Esophagus squamous epithelium (tissue), 4 donors: ENCODE results near the gene MORN3. TPM values are rescaled to one million over a fixed set of nuclear protein-coding genes. Genes with fewer than 3 reads are reported as not detected.

Experiments used
- small RNA-seq, 4 donors: library from RNA; depleted of rRNA; stranded (forward); fragments of <200 nt; gene quantifications; one replicate each; pipeline ENCODE3, GENCODE V24; 2016
- total RNA-seq, 4 donors: library from RNA; depleted of rRNA; stranded (reverse); fragments of >200 nt; gene quantifications; one replicate each; pipeline ENCODE4 v1.1.0, GENCODE V29; 2016

The MORN3 gene
- total RNA-seq, 4 donors from 2014 or later, result 0.09 to 0.13 TPM; not detected in 2

Small RNAs within 50 kb of the gene (small RNA-seq; reads per million reads assigned to genes)
- gene RNU6-1004P, result 0 reads per million in 4 donors

Other genes starting within 250 kb of the MORN3 start
- gene KDM2B, start 88.6 kb downstream of the MORN3 start, total RNA-seq, result 10 to 100 TPM; 20.7 to 26.3 (median 23.9) TPM
- gene ORAI1, start 43.1 kb downstream of the MORN3 start, total RNA-seq, result 1 to 10 TPM; 4.4 to 7.9 (median 7.0) TPM
- 1 to 10 TPM; 2.7 to 5.2 (median 4.5) TPM for gene TMEM120B, start 43.1 kb upstream of the MORN3 start, total RNA-seq
- 10 to 100 TPM in 1 of 4 donors, 1 to 10 TPM in 3; 3.2 to 20.4 (median 6.2) TPM for gene RHOF, start 124.0 kb upstream of the MORN3 start, total RNA-seq
- 10 to 100 TPM in 3 of 4 donors, 1 to 10 TPM in 1; 5.6 to 14.4 (median 10.6) TPM for gene SETD1B, start 134.4 kb upstream of the MORN3 start, total RNA-seq
- 1 to 10 TPM in 1 of 4 donors, not detected in 3; 1.3 TPM for gene HPD, start 189.2 kb upstream of the MORN3 start, total RNA-seq
- 100 to 1,000 TPM in 1 of 4 donors, 10 to 100 TPM in 3; 52.1 to 104 (median 71.4) TPM for gene PSMD9, start 219.1 kb upstream of the MORN3 start, total RNA-seq
- 1 to 10 TPM in 3 of 4 donors, under 1 TPM in 1; 0.34 to 2.9 (median 2.2) TPM for gene CFAP251, start 248.9 kb upstream of the MORN3 start, total RNA-seq